ENCODE results near the gene ATXN7. TPM values are rescaled to one million over a fixed set of nuclear protein-coding genes. Genes with fewer than 3 reads are reported as not detected.

The ATXN7 gene
- total RNA-seq, 1 donor from 2014 or later = 9.5 TPM

GRCh38 chr3:63921741-63922482, 58.2 kb downstream of the ATXN7 start:
- peaks cover 17% of the 10 kb centered on the region for H3K36me3 ChIP-seq (ENCODE audit: control insufficient read depth, insufficient read depth, low read length)
- H3K27me3 ChIP-seq (ENCODE audit: control insufficient read depth, insufficient read depth, low read length) = no peaks in the 10 kb centered on the region
- no peak for FAIRE-seq
- H3K4me3 ChIP-seq (ENCODE audit: low read depth, low read length) = no peak overlapping the region
- DNase-seq (ENCODE audit: low read depth) = no peak
- TF ChIP-seq CTCF (IDR thresholded peaks at IDR 0.05; ENCODE audit: insufficient read depth, low read length, severe bottlenecking) = no peak

- H3K4me3 ChIP-seq (ENCODE audit: low read depth, low read length) = no peak overlapping the region
- DNase-seq (ENCODE audit: low read depth) (no peak), FAIRE-seq (no peak)
- peaks cover 15% of the 10 kb centered on the region for H3K36me3 ChIP-seq (ENCODE audit: control insufficient read depth, insufficient read depth, low read length)
- no peak for TF ChIP-seq CTCF (IDR thresholded peaks at IDR 0.05; ENCODE audit: insufficient read depth, low read length, severe bottlenecking)
- no peaks in the 10 kb centered on the region for H3K27me3 ChIP-seq (ENCODE audit: control insufficient read depth, insufficient read depth, low read length)
These were observed 59.0 kb downstream of the ATXN7 start for GRCh38 chr3:63922491-63923199.

- no peak for FAIRE-seq
These were observed 62.6 kb downstream of the ATXN7 start for GRCh38 chr3:63926309-63926708.

GRCh38 chr3:63927422-63928280, 64.0 kb downstream of the ATXN7 start:
- Histone ChIP-seq H3K4me3 (ENCODE audit: low read depth, low read length) (no peak overlapping the region), H3K27me3 (ENCODE audit: control insufficient read depth, insufficient read depth, low read length) (no peaks in the 10 kb centered on the region), H3K36me3 (ENCODE audit: control insufficient read depth, insufficient read depth, low read length) (peaks cover 7% of the 10 kb centered on the region)
- DNase-seq (ENCODE audit: low read depth) (no peak), FAIRE-seq (no peak)
- no peak for TF ChIP-seq CTCF (IDR thresholded peaks at IDR 0.05; ENCODE audit: insufficient read depth, low read length, severe bottlenecking)

More at GRCh38 chr3:63926309-63926708, 62.6 kb downstream of the ATXN7 start:
- TF ChIP-seq CTCF (IDR thresholded peaks at IDR 0.05; ENCODE audit: insufficient read depth, low read length, severe bottlenecking) = no peak
- Histone ChIP-seq H3K4me3 (ENCODE audit: low read depth, low read length) (no peak overlapping the region), H3K36me3 (ENCODE audit: control insufficient read depth, insufficient read depth, low read length) (peaks cover 10% of the 10 kb centered on the region), H3K27me3 (ENCODE audit: control insufficient read depth, insufficient read depth, low read length) (no peaks in the 10 kb centered on the region)
- no peak for DNase-seq (ENCODE audit: low read depth)

- no peak for TF ChIP-seq CTCF (IDR thresholded peaks at IDR 0.05; ENCODE audit: insufficient read depth, low read length, severe bottlenecking)
- peaks cover 2% of the 10 kb centered on the region for H3K36me3 ChIP-seq (ENCODE audit: control insufficient read depth, insufficient read depth, low read length)
- no peak overlapping the region for H3K4me3 ChIP-seq (ENCODE audit: low read depth, low read length)
- DNase-seq (ENCODE audit: low read depth) = no peak
- H3K27me3 ChIP-seq (ENCODE audit: control insufficient read depth, insufficient read depth, low read length) = no peaks in the 10 kb centered on the region
- no peak for FAIRE-seq
These were observed 67.6 kb downstream of the ATXN7 start for GRCh38 chr3:63931290-63931689.
